ENCODE results near the gene NQO2. TPM values are rescaled to one million over a fixed set of nuclear protein-coding genes. Genes with fewer than 3 reads are reported as not detected.
A peak's percentile ranks its signal among the peaks of the same experiment; 100 is the strongest.

The NQO2 gene
- polyA plus RNA-seq, 1 of the 3 experiments (the other 2 are of a cell fraction): 19.2 TPM

GRCh38 chr6:3022765-3023662, 23.3 kb downstream of the NQO2 start:
- Histone ChIP-seq H2AFZ (ENCODE audit: low read depth) (no peak overlapping the region), H3F3A (replicated peaks; ENCODE audit: insufficient read depth) (no peaks in the 10 kb centered on the region), H3K9me2 (no peaks in the 10 kb centered on the region), H3K9me3 (no peaks in the 10 kb centered on the region), H3K36me3 (replicated peaks in 1 of 2; ENCODE audit: control insufficient read depth in 1 of 2, insufficient read depth in 2 of 2, low read length in 1 of 2) (peaks cover 0 to 9% of the 10 kb centered on the region in 2 experiments), H3K27ac (ENCODE audit: low read depth in 2 of 2, low read length in 1 of 2) (no peak overlapping the region), H3K9ac (no peak overlapping the region), H3K79me2 (ENCODE audit: insufficient read depth) (no peaks in the 10 kb centered on the region), H4K20me1 (ENCODE audit: insufficient read depth) (no peaks in the 10 kb centered on the region), H3K4me1 (ENCODE audit: control insufficient read depth in 1 of 2, insufficient read depth in 2 of 2, low read depth in 1 of 2, low read length in 1 of 2) (peaks cover 0 to 11% of the 10 kb centered on the region in 2 experiments; a peak in 1 of 4 replicates), H3K4me2 (no peak overlapping the region), H3K27me3 (ENCODE audit: insufficient read depth) (no peaks in the 10 kb centered on the region), H3K4me3 (ENCODE audit: low read depth in 2 of 2, low read length in 1 of 2) (no peak overlapping the region)
- 92% methylated on average over 26 of the region's 26 CpGs for WGBS (ENCODE audit: low lambda C conversion rate)
- DNase-seq: no peak
- CTCF ChIA-PET: interaction anchor here (0.6 kb wide), 2 partner anchors 161 to 1229 kb away, joined by 3 read pairs; no protein-coding TSS in a partner anchor
- POLR2A ChIA-PET: no interaction called here
- TF ChIP-seq YY1 (IDR thresholded peaks at IDR 0.05; ENCODE audit: low read depth) (no peak), RXRA (IDR thresholded peaks at IDR 0.05; ENCODE audit: borderline replicate concordance, low read depth) (no peak), MXI1 (IDR thresholded peaks at IDR 0.05; ENCODE audit: low read depth, low read length) (no peak), MAX (IDR thresholded peaks at IDR 0.05; ENCODE audit: low read depth) (no peak)

GRCh38 chr6:3023663-3024483, 24.2 kb downstream of the NQO2 start:
- no peak overlapping the region for H3K27ac ChIP-seq (ENCODE audit: low read depth in 2 of 2, low read length in 1 of 2)
- CTCF ChIA-PET: no interaction called here

More at GRCh38 chr6:3023663-3024483, 24.2 kb downstream of the NQO2 start:
- peaks cover 0 to 11% of the 10 kb centered on the region in 2 experiments; a peak in 1 of 4 replicates for H3K4me1 ChIP-seq (ENCODE audit: control insufficient read depth in 1 of 2, insufficient read depth in 2 of 2, low read depth in 1 of 2, low read length in 1 of 2)
- POLR2A ChIA-PET: no interaction called here
- H3K4me3 ChIP-seq (ENCODE audit: low read depth in 2 of 2, low read length in 1 of 2): no peak overlapping the region
- H3K9me2 ChIP-seq: no peaks in the 10 kb centered on the region
- WGBS (ENCODE audit: low lambda C conversion rate): 86% methylated on average over 25 of the region's 32 CpGs
- H4K20me1 ChIP-seq (ENCODE audit: insufficient read depth): no peaks in the 10 kb centered on the region
- H3K27me3 ChIP-seq (ENCODE audit: insufficient read depth): no peaks in the 10 kb centered on the region
- peaks cover 0 to 9% of the 10 kb centered on the region in 2 experiments for H3K36me3 ChIP-seq (replicated peaks in 1 of 2; ENCODE audit: control insufficient read depth in 1 of 2, insufficient read depth in 2 of 2, low read length in 1 of 2)
- no peaks in the 10 kb centered on the region for H3K9me3 ChIP-seq
- H3K79me2 ChIP-seq (ENCODE audit: insufficient read depth): no peaks in the 10 kb centered on the region
- H2AFZ ChIP-seq (ENCODE audit: low read depth): 0 out of 2 replicates have a peak overlapping the region, but pooled peaks have one; percentile 51
- no peak for DNase-seq
- H3F3A ChIP-seq (replicated peaks; ENCODE audit: insufficient read depth): no peaks in the 10 kb centered on the region
- TF ChIP-seq MAX (IDR thresholded peaks at IDR 0.05; ENCODE audit: low read depth): peak; percentile 54; the same call in 1 of the 2 replicates
- no peak for TF ChIP-seq TEAD4 (IDR thresholded peaks at IDR 0.05; ENCODE audit: borderline replicate concordance, insufficient read depth)
- 0 out of 2 replicates have a peak overlapping the region, but pooled peaks have one; percentile 15 for H3K4me2 ChIP-seq
- no peak overlapping the region for H3K9ac ChIP-seq
